ENCODE data around the gene PNMA8A. TPM values are rescaled to one million over a fixed set of nuclear protein-coding genes. Genes with fewer than 3 reads are reported as not detected.
"Not testable (repeated sequence)": the region's sequence is repeated elsewhere in the genome, so short reads cannot be mapped to it uniquely, and the experiment has no call there.

Gene PNMA8A
- total RNA-seq, 1 experiment from 2014 or later, result not detected

GRCh38 chr19:46466536-46467196, 4.7 kb downstream of the PNMA8A start:
- peak; percentile 40 for DNase-seq (ENCODE audit: low spot score)

GRCh38 chr19:46463516-46463915, 7.8 kb downstream of the PNMA8A start:
- no peak for DNase-seq (ENCODE audit: low spot score)

DNA sequence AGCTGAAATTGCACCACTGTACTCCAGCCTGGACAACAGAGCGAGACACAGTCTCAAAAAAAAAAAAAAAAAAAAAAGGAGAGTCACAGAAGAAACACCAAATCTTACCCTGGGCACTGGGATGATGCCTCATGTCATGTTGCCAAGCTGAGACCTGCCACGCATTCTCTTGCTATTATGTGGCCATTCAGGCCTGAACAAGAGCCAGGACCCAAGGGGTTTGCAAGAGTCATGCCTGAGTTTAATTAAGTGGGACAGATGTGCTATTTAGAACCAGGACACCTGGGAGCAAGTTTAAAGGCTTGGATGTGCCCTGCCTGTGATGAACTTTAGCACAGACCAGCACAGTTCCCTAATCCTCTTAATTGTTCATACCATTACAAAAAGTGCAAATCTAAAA, 9.8 kb downstream of the PNMA8A start:
- no peak for DNase-seq (ENCODE audit: low spot score)

GRCh38 chr19:46460981-46461380, 10.4 kb downstream of the PNMA8A start:
- no peak for DNase-seq (ENCODE audit: low spot score)

GRCh38 chr19:46460055-46460454, 11.3 kb downstream of the PNMA8A start:
- DNase-seq (ENCODE audit: low spot score), result no peak

DNA sequence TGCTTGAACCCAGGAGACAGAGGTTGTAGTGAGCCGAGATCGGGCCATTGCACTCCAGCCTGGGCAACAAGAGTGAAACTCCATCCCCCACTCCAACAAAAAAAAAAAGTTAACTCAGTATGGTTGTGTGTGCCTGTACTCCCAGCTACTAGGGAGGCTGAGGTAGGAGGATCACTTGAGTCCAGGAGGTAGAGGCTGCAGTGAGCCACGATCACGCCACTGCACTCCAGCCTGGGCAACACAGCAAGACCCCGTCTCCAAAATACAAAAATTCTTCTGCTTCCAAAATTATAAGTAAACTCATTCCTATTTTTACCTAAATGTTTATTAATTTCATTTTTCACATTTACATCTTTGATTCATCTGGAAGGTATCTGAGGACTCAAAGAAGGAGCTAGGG, 14.4 kb downstream of the PNMA8A start:
- no peak for DNase-seq (ENCODE audit: low spot score)

DNA sequence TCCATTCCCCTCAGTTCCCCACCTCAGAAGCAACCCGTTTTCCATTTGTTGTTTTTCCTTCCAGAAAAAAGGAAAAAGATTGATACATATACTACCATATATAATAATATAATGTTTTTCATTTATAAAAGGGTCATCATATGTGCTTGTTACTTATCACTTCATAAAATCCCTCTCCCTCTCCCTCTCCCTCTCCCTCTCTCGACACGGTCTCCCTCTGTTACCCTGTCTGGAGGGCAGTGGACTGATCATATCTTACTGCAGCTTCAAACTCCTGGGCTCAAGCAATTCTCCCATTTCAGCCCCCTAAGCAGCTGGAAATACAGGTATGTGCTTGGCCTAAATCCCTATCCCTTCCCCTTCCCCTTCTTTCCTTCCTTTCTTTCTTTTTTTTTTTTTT, 17.1 kb downstream of the PNMA8A start:
- DNase-seq (ENCODE audit: low spot score), result no peak

DNA sequence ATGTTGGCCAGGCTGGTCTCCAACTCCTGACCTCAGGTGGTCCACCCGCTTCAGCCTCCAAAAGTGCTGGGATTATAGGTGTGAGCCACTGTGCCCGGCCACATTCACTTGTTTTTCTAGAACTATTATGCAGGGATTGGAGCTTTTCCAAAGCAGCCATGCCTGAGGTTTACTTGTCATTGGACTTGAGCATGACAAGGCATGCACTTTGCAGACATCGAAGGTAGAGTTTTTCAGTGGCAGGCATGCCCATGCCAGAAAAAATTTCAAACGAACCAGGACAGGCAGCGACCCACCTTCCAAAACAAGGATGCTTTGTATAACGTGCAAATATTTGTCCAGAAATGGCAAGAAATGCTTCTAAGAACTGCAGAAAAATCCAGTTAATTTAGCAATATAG, 17.7 kb downstream of the PNMA8A start:
- no peak for DNase-seq (ENCODE audit: low spot score)

DNA sequence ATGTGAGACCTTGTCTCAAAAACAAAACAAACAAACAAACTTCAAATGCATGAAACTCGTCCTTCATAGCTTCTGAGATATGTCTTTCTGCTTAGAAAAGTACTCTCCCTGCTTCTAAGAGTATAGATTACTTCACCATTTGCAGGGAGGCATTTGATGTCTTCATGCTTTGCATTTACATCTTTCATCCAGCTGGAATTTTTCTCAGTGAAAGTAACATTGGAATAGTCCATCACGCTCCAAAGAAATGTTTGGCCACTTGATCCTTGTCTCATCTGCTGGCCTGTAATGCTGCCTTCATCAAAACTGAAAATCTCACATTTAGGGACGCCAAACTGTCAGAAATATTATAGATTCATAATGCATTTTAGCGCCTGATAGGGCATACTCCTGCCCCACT, 19.2 kb downstream of the PNMA8A start:
- DNase-seq (ENCODE audit: low spot score), result no peak

DNA sequence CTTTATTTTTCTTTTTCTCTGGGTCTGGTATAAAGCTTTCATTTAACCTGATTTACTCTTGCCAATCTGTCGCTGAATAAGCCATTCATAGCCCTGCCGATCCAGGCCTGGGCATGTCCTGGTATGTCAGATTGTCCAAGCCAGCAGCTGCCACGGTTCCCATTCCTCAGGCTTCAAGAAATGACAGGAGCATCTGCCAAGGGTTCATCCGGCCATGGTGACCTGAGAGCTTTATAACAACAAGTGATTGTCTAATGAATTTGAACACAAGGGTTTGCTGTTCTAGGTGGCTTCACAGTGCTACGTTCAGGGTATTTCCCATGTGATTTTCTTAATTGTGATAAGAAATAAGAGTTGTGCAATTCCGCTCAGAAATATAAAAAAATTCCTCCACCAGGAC, 20.0 kb downstream of the PNMA8A start:
- DNase-seq (ENCODE audit: low spot score), result no peak

- no peak for DNase-seq (ENCODE audit: low spot score)
These were observed 20.6 kb downstream of the PNMA8A start for GRCh38 chr19:46450737-46451136.

GRCh38 chr19:46449228-46449627, 22.1 kb downstream of the PNMA8A start:
- no peak for DNase-seq (ENCODE audit: low spot score)

- no peak for DNase-seq (ENCODE audit: low spot score)
These were observed 22.8 kb downstream of the PNMA8A start for GRCh38 chr19:46448601-46449000.

- DNase-seq (ENCODE audit: low spot score), result no peak
These were observed 23.5 kb downstream of the PNMA8A start for GRCh38 chr19:46447824-46448223.

DNA sequence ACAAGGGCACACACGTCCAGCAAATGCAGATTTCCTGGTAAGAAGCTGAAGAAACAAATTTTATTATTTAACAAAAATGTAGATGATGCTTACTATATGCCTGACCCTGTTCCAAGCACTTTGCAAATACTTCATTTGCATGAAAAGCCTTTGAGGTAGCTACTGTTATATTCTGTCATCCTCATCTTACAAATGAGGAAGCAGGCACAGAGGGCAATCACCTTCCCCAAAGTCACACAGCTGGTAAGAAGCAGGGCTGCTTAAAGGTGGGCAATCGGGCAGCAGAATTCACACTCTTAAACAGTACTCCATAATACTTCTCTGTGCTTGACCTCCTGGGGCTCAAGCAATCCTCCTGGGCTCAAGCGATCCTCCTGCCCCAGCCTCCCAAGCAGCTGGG, 24.4 kb downstream of the PNMA8A start:
- no peak for DNase-seq (ENCODE audit: low spot score)

DNA sequence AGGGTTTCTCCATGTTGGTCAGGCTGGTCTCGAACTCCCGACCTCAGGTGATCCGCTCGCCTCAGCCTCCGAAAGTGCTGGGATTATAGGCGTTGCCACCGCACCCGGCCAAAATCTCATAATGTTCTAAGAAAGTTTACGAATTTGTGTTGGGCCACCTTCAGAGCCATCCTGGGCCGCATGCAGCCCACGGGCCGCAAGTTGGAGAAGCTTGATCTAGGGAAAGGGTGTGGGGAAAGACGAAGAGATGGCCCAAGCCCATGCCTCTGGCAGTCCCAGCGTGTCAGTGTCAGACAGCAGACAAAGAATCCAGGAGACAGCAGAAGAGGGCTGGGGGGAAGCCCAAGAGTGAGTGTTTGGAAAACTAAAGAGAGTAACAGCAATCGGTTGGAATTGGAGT, 25.3 kb downstream of the PNMA8A start:
- DNase-seq (ENCODE audit: low spot score), result no peak

DNA sequence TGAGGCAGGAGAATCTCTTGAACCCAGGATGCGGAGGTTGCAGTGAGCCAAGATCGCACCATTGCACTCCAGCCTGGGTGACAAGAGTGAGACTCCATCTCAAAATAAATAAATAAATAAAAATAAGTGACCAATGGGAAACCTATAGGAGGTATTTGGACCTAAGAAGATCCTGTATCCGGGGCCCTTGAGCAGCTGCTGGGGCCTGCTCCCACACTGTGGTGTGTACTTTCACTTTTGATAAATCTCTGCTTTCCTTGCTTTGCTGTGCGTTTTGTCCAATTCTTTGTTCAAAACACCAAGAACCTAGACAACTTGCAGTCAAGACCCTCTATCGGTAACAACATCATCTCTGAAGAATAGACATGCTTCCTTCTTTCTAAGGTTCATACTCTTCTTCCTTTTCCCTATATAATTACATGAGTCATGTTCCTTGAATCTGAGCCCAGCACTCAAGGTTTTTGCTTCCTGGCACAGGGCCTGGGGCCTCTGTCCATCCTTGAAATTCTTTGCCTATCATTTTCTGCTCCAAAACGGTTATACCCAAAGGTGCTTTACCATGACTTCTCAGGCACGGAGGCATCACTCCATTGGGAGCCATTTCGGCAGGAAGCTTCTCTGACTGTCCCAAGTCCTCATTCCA, 28.4 kb downstream of the PNMA8A start:
- peak; percentile 75 for DNase-seq (ENCODE audit: low spot score)

DNA sequence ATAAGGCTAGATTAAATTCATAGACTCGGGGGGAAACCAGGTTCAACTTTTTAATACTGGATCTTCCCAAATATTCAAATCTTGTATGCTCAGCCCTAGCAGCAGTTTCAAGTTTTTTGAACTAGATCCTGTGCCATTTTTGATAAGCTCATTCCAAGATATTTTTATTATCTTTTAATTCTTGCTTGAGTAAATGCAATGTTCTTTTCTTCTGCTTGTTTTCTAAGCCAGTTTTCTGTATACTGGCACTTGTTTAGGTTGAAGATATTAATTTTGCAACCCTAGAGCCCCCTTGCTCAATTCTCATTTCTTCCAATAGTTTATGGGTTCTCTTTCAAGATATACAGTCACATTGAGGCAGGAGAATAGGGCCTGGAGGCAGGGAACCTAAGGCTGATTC, 29.5 kb downstream of the PNMA8A start:
- DNase-seq (ENCODE audit: low spot score), result no peak

DNA sequence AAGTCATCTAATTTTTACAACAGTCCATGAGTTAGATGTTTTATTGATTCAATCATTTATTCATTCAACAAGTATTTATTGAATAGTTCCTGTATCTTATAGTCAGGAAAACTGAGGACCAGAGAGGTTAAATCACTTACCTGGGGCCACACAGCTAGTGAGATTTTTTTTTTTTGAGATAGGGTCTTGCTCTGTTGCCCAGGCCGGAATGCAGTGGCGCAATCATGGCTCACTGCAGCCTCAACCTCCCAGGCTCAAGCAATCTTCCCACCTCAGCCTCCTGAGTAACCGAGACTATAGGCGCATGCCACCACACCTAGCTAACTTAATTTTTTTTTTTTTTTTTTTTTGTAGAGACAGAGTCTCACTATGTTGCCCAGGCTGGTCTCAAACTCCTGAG, 35.7 kb downstream of the PNMA8A start:
- DNase-seq (ENCODE audit: low spot score), result not testable (repeated sequence)

GRCh38 chr19:46435009-46435408, 36.4 kb downstream of the PNMA8A start:
- DNase-seq (ENCODE audit: low spot score), result no peak

DNA sequence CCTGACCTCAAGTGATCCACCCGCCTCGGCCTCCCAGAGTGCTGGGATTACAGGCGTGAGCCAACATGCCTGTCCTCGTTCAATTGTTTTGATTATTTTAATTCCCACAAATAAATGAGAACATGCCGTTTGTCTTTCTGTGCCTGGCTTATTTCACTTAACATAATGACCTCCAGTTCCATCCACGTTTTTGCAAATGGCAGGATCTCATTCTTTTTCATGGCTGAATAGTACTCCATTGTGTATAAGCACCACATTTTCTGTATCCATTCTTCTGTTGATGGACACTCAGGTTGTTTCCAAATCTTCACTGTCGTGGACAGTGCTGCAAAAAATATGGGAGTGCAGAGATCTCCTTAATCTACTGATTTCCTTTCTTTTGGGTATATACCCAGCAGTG, 37.9 kb downstream of the PNMA8A start:
- DNase-seq (ENCODE audit: low spot score), result not testable (repeated sequence)

- no peak for DNase-seq (ENCODE audit: low spot score)
These were observed 39.5 kb downstream of the PNMA8A start for GRCh38 chr19:46431824-46432223.

GRCh38 chr19:46429999-46430398, 41.4 kb downstream of the PNMA8A start:
- DNase-seq (ENCODE audit: low spot score), result no peak
